Activated T-cell treated with anti-CD3 and anti-CD28 coated beads, Interleukin-2, amount 50 U/mL, for 4 hours (primary cell): ENCODE measurements around the gene PPP1R12C. TPM values are rescaled to one million over a fixed set of nuclear protein-coding genes. Genes with fewer than 3 reads are reported as not detected.
"Not testable (repeated sequence)": the region's sequence is repeated elsewhere in the genome, so short reads cannot be mapped to it uniquely, and the experiment has no call there.

Experiments used
- ATAC-seq, 2 donors: fragments of 200-7000 bp; cut with Tn5 transposase; one replicate each; pipeline ENCODE4 v1.10.0; 2021
- DNase-seq: peaks from one replicate; pipeline ENCODE4 v3.0.0-alpha.2; 2020
- H3K27me3 Mint-ChIP-seq: one replicate; pipeline ENCODE4 v1.8.0; 2021; ENCODE audit warnings: low read depth, mixed read lengths
- H3K36me3 Mint-ChIP-seq: one replicate; pipeline ENCODE4 v1.8.0; 2022; ENCODE audit warnings: mixed read lengths; ENCODE audit not compliant: insufficient read depth
- H3K4me1 Mint-ChIP-seq: one replicate; pipeline ENCODE4 v1.8.0; 2021; ENCODE audit warnings: low read depth, mixed read lengths
- H3K4me3 Mint-ChIP-seq: one replicate; pipeline ENCODE4 v1.8.0; 2021; ENCODE audit warnings: mild to moderate bottlenecking, moderate library complexity, mixed read lengths
- H3K9me3 Mint-ChIP-seq: one replicate; pipeline ENCODE4 v1.8.0; 2021; ENCODE audit warnings: mixed read lengths
- total RNA-seq, 3 donors: library from RNA; stranded (reverse); gene quantifications; one replicate each; pipeline ENCODE4 v1.2.1, GENCODE V29; 2021

Gene PPP1R12C
- total RNA-seq, 3 donors from 2014 or later: 95.6 to 105 (median 104) TPM

- H3K4me3 Mint-ChIP-seq: peak overlapping the region; percentile 54
- peaks cover 8% of the 10 kb centered on the region for H3K4me1 Mint-ChIP-seq
Measured at GRCh38 chr19:55068950-55069864, 48.2 kb downstream of the PPP1R12C start.

GRCh38 chr19:55067869-55068268 lies 49.6 kb downstream of the PPP1R12C start:
- ATAC-seq: no peak
- Mint-ChIP-seq H3K27me3 (peaks cover 65% of the 10 kb centered on the region), H3K36me3 (no peaks in the 10 kb centered on the region), H3K4me3 (no peak overlapping the region), H3K4me1 (peaks cover 8% of the 10 kb centered on the region), H3K9me3 (no peaks in the 10 kb centered on the region)
- DNase-seq: no peak

More at GRCh38 chr19:55068950-55069864, 48.2 kb downstream of the PPP1R12C start:
- DNase-seq: no peak
- no peaks in the 10 kb centered on the region for H3K36me3 Mint-ChIP-seq
- H3K9me3 Mint-ChIP-seq: no peaks in the 10 kb centered on the region
- H3K27me3 Mint-ChIP-seq: peaks cover 71% of the 10 kb centered on the region
- peak; percentile 37 to 55 for ATAC-seq

DNA sequence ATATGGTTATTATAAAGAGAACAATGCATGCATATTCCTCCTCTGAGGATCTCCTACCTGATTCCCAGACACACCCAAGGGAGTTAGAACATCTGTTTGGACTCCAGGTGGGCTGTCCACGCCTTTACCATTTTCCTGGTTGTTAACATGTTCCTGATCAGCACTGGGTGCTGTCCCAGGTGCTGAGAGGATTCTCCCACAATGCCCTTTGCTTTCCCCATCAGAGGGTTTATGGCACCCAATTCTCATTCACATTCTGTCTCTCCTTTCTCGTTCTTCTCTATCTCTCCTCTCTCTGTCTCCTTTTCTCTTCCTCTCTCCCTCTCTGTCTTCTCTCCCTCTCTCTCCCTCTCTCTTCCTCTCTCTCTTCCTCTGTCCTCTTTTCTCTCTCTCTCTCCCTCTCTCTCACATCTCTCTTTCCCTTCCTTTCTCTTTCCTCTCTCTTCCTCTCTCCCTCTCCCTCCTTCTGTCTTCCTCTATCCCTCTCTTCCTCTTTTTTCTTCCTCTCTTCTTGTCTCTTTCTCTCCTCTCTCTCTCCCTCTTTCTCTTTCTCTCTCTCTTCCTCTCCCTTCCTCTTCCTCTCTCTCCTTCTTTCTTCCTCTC lies 51.2 kb downstream of the PPP1R12C start:
- no peak overlapping the region for H3K4me3 Mint-ChIP-seq
- H3K27me3 Mint-ChIP-seq: peaks cover 53% of the 10 kb centered on the region
- no peak for ATAC-seq
- DNase-seq: no peak
- H3K4me1 Mint-ChIP-seq: peaks cover 17% of the 10 kb centered on the region
- no peaks in the 10 kb centered on the region for H3K36me3 Mint-ChIP-seq
- H3K9me3 Mint-ChIP-seq: no peaks in the 10 kb centered on the region

GRCh38 chr19:55065516-55065915 lies 51.9 kb downstream of the PPP1R12C start:
- peaks cover 17% of the 10 kb centered on the region for H3K4me1 Mint-ChIP-seq
- DNase-seq, H3K4me3 Mint-ChIP-seq, H3K9me3 Mint-ChIP-seq, ATAC-seq, H3K36me3 Mint-ChIP-seq: not testable (repeated sequence)
- peaks cover 46% of the 10 kb centered on the region for H3K27me3 Mint-ChIP-seq

DNA sequence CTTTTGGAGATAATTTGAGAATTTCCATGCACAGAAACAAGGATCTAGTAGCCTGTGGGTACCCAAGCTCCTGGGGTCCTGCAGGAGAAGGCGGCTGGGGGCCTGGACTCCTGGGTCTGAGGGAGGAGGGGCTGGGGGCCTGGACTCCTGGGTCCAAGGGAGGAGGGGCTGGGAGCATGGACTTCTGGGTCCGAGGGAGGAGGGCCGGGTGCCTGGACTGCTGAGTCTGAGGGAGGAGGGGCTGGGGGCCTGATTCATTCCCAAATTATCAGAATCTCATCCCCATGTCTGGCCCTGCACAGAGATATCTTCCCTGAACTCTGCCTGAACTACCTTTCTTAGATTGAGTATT lies 54.0 kb downstream of the PPP1R12C start:
- Mint-ChIP-seq H3K4me3 (no peak overlapping the region), H3K9me3 (no peaks in the 10 kb centered on the region), H3K36me3 (peaks cover 8% of the 10 kb centered on the region), H3K4me1 (peaks cover 9% of the 10 kb centered on the region), H3K27me3 (peaks cover 30% of the 10 kb centered on the region)
- DNase-seq: no peak
- ATAC-seq: no peak

DNA sequence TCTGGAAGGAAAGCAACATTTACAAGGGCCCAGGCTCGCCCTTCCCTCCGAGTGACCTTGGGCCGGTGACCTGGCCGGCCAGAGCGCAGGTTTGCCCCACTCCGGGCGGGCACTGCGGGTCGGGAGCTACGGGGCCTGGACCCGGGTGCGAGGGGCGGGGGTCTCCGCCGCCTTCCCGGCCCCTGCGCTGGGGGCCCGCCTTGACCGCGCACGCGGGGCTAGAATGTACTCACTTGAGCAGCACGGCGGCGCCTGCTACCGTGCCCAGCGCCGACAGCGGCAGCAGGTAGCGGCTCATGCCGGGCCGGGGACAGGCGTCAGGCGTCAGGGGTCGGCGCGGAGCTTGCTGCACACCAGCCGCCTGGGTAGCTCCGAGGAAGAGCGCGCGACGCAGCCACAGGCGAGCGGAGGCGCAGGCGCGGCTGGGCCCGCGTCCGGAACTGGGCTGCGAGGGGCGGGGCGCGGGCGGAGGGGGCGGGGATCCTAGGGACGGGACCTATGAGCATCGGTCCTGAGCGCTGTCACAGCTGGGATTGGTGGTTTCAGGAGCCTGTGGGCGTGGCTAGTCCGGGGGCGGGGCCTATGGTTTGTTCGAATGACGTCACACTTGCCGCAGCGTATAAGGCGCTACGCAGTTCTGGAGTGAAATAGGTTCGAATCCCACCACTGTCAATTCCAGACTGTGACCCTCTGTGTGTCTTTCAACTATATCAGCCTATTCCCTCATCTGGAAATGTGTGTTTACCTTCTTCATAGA lies 54.5 kb downstream of the PPP1R12C start, which contains the start of gene RDH13:
RDH13 (minus strand) TSS at position 414 of the 757 bp plus-strand sequence; CDS start at position 298, 116 bp downstream.
- DNase-seq (peak; percentile 97), ATAC-seq (peak; percentile 99 to 100)
- Mint-ChIP-seq H3K4me3 (peak within 1 kb of the TSS; percentile 85), H3K27me3 (peaks cover 24% of the 10 kb centered on the region), H3K4me1 (peaks cover 9% of the 10 kb centered on the region), H3K9me3 (no peaks in the 10 kb centered on the region), H3K36me3 (peaks cover 11% of the 10 kb centered on the region)

DNA sequence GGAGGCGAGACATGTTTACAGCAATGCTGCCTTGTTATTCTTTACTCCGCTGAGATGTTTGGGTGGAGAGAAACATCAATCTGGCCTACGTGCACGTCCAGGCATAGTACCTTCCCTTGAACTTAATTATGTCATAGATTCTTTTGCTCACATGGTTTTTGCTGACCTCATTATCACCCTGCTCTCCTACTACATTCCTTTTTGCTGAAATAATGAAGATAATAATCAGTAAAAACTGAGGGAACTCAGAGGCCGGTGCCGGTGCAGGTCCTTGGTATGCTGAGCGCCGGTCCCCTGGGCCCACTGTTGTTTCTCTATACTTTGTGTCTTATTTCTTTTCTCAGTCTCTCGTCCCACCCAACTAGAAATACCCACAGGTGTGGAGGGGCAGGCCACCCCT lies 57.1 kb downstream of the PPP1R12C start:
- not testable (repeated sequence) for H3K9me3 Mint-ChIP-seq, ATAC-seq, H3K27me3 Mint-ChIP-seq, H3K4me1 Mint-ChIP-seq, DNase-seq, H3K4me3 Mint-ChIP-seq
- H3K36me3 Mint-ChIP-seq: peaks cover 20% of the 10 kb centered on the region

DNA sequence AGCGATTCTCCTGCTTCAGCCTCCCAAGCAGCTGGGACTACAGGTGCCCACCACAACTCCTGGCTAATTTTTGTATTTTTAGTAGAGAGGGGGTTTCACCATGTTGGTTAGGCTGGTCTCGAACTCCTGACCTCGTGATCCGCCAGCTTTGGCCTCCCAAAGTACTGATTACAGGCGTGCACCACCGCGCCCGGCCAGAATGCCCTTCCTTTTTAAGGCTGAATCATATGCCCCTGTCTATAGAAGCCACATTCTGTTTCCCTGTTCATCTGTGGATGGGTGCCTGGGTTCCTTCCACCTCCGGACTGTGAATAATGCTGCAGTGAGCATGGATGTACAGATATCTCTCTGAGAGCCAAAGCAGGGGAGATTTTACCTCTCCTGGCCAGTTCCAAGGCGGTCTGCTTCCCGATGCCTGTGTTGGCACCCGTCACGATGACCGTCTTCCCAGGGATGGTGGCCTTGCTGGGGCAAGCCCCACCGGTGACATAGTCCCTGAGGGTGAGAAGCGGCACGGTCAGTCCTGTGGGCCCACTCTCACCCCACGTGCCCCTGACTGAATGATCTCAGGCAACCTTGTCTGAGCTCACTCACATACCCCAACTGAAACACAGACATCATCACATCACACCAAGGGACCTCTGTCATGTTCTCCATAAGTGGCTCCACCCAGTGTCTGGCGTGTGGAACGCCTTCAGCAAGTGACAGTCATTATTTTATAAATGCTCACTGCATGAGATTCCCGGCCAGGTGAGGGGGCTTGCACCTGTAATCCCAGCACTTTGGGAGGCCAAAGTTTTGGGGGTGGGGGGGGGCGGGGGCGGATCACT lies 58.4 kb downstream of the PPP1R12C start:
- DNase-seq (no peak), ATAC-seq (no peak)
- Mint-ChIP-seq H3K36me3 (peaks cover 24% of the 10 kb centered on the region), H3K9me3 (no peaks in the 10 kb centered on the region), H3K4me3 (no peak overlapping the region), H3K4me1 (peaks cover 9% of the 10 kb centered on the region), H3K27me3 (peaks cover 2% of the 10 kb centered on the region)

DNA sequence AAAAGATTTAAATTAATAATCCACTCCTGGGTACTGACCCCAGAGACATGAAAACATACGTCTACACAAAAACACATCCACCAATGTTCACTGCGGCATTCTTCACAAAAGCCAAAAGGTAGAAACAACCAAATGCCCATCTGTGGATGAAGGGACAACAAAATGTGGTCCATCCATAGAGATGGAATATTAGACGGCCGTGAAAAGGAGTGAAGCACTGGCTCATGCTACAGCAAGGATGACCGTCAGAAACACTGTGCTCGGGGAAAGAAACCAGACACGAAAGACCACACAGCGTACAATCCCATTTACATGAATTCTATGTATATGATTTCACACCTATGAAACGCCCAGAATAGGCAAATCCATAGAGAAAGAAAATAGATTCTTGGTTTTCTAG lies 60.6 kb downstream of the PPP1R12C start:
- H3K4me3 Mint-ChIP-seq: no peak overlapping the region
- DNase-seq (no peak), ATAC-seq (no peak)
- peaks cover 31% of the 10 kb centered on the region for H3K36me3 Mint-ChIP-seq
- no peaks in the 10 kb centered on the region for H3K9me3 Mint-ChIP-seq
- peaks cover 4% of the 10 kb centered on the region for H3K4me1 Mint-ChIP-seq
- no peaks in the 10 kb centered on the region for H3K27me3 Mint-ChIP-seq

DNA sequence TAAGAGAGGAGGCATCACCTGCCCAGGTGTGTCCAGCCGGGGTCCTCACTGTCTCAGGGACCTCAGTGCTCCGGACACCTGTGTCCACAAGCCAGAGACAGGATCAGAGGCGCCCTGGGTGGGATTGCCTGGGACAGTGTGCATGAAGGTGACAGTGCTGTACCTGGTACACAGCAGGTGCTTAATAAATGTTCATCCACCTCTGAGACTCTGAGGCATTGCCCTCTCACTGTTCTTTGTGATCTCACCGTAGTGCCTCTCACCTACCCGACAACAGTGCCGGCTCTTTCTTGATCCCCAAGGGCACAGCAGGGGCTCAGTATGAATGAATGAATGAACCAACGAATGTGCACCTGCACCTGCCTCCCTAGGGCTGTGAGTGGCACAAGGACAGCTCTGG lies 63.7 kb downstream of the PPP1R12C start:
- Mint-ChIP-seq H3K36me3 (peaks cover 29% of the 10 kb centered on the region), H3K9me3 (no peaks in the 10 kb centered on the region), H3K4me1 (no peaks in the 10 kb centered on the region), H3K4me3 (no peak overlapping the region), H3K27me3 (no peaks in the 10 kb centered on the region)
- DNase-seq (no peak), ATAC-seq (no peak)

DNA sequence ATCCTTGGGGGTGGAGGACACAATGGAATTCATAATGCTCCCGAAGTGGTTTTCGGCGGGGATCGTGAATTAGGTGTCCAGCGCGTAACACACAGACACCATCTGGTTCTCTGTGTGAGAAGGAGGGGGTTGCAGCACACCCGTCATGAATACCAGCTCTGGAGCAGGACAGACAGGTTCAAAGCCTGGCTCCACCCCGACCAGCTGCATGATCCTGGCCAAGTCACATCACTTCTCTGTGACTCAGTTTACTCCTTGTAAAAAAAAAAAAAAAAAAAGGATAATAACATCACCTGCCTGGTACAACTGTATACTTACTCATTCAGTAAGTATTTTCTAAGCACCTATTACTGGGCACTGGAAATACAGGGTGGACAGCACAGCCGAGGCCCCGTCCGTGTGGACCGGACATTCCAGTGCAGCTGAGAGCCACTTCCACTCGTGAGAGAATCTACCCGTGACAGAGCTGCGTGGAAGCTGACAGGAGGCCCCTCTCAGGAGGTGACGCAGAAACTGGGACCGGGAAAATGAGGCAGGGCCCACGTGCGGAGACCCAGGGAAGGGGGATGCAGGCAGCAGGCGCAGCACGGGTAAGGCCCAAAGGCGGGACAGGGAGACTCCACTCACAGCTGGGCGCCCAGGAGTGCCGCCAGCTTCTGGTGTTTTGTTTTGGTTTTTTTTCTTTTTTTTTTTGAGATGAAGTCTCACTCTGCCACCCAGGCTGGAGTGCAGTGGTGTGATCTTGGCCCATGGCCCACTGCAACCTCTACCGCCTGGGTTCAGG lies 66.5 kb downstream of the PPP1R12C start:
- Mint-ChIP-seq H3K27me3 (no peaks in the 10 kb centered on the region), H3K36me3 (peaks cover 23% of the 10 kb centered on the region), H3K4me1 (no peaks in the 10 kb centered on the region), H3K9me3 (no peaks in the 10 kb centered on the region), H3K4me3 (no peak overlapping the region)
- ATAC-seq (no peak), DNase-seq (no peak)

GRCh38 chr19:55048446-55048845 lies 69.0 kb downstream of the PPP1R12C start:
- Mint-ChIP-seq H3K9me3 (no peaks in the 10 kb centered on the region), H3K27me3 (no peaks in the 10 kb centered on the region), H3K36me3 (peaks cover 23% of the 10 kb centered on the region), H3K4me3 (no peak overlapping the region), H3K4me1 (no peaks in the 10 kb centered on the region)
- DNase-seq (no peak), ATAC-seq (no peak)

DNA sequence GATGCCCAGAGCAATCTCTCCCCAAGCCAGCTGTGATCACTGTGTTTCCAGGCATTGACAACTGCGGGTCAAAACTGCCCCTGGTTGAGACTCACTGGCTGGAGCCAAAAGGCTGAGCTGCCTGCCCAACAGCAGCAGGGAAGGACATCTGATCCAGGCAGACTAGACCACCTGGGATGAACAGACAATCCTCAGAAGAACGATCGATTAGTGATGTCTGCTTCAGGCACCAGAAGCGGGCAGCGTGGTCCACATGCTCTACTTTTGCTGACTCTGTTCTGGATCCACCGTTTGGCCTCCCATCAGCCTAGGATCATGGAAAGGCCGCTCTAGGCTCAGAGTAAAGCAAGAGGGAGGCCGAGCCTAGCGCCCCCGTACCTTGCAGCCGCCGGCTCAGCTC lies 69.5 kb downstream of the PPP1R12C start:
- Mint-ChIP-seq H3K9me3 (no peaks in the 10 kb centered on the region), H3K36me3 (peaks cover 21% of the 10 kb centered on the region), H3K4me3 (no peak overlapping the region), H3K27me3 (no peaks in the 10 kb centered on the region), H3K4me1 (no peaks in the 10 kb centered on the region)
- DNase-seq (no peak), ATAC-seq (no peak)
